ENCODE data around the gene SCAF4. TPM values are rescaled to one million over a fixed set of nuclear protein-coding genes. Genes with fewer than 3 reads are reported as not detected.

Gene SCAF4
- total RNA-seq, 1 experiment from 2014 or later = 31.2 TPM

DNA sequence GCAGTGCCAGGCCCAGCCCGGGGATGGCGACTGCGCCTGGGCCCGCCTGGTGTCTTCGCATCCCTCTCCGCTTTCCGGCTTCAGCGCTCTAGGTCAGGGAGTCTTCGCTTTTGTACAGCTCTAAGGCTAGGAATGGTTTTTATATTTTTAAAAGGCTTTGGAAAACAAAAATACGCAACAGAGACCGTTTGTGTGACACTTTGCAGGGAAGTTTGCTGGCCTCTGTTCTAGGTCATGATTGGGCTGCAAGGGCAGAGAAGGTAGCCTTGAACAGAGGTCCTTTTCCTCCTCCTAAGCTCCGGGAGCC, 71.7 kb downstream of the SCAF4 start:
- H3K4me1 Mint-ChIP-seq (ENCODE audit: low read depth, unreplicated experiment) = peaks cover 18% of the 10 kb centered on the region
- CTCF ChIA-PET = no interaction called here
- H3K27ac Mint-ChIP-seq (ENCODE audit: unreplicated experiment) = no peak overlapping the region
- H3K36me3 Mint-ChIP-seq (ENCODE audit: insufficient read depth, unreplicated experiment) = peaks cover 43% of the 10 kb centered on the region
- no peaks in the 10 kb centered on the region for H3K9me3 Mint-ChIP-seq (ENCODE audit: low read depth, unreplicated experiment)
- H3K27me3 Mint-ChIP-seq (ENCODE audit: unreplicated experiment) = no peaks in the 10 kb centered on the region
- TF ChIP-seq CTCF (IDR thresholded peaks at IDR 0.05; ENCODE audit: unreplicated experiment) = no peak
- peak overlapping the region; percentile 87 for H3K4me3 Mint-ChIP-seq (ENCODE audit: low read depth, unreplicated experiment)
- intact Hi-C loops (cut with micrococcal nuclease; ENCODE audit: unreplicated experiment) = no loop called here
- DNase-seq = no peak
- BruUV-seq (replicated peaks) = no TSS peak

GRCh38 chr21:31659536-31660258, 72.2 kb downstream of the SCAF4 start, which contains the start of gene SOD1:
Gene SOD1 (plus strand): TSS chr21:31659693. CDS start chr21:31659770, 77 bp downstream.
- H3K27ac Mint-ChIP-seq (ENCODE audit: unreplicated experiment) = peak within 1 kb of the TSS; percentile 89
- H3K4me1 Mint-ChIP-seq (ENCODE audit: low read depth, unreplicated experiment) = peaks cover 18% of the 10 kb centered on the region
- no peak for TF ChIP-seq CTCF (IDR thresholded peaks at IDR 0.05; ENCODE audit: unreplicated experiment)
- intact Hi-C loops (cut with micrococcal nuclease; ENCODE audit: unreplicated experiment) = no loop called here
- peak within 1 kb of the TSS; percentile 87 for H3K4me3 Mint-ChIP-seq (ENCODE audit: low read depth, unreplicated experiment)
- DNase-seq = peak; percentile 92
- CTCF ChIA-PET = no interaction called here
- H3K9me3 Mint-ChIP-seq (ENCODE audit: low read depth, unreplicated experiment) = no peaks in the 10 kb centered on the region
- no TSS peak for BruUV-seq (replicated peaks)
- H3K36me3 Mint-ChIP-seq (ENCODE audit: insufficient read depth, unreplicated experiment) = peaks cover 40% of the 10 kb centered on the region
- no peaks in the 10 kb centered on the region for H3K27me3 Mint-ChIP-seq (ENCODE audit: unreplicated experiment)

DNA sequence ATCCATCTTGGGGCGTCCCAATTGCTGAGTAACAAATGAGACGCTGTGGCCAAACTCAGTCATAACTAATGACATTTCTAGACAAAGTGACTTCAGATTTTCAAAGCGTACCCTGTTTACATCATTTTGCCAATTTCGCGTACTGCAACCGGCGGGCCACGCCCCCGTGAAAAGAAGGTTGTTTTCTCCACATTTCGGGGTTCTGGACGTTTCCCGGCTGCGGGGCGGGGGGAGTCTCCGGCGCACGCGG, 72.7 kb downstream of the SCAF4 start:
- H3K36me3 Mint-ChIP-seq (ENCODE audit: insufficient read depth, unreplicated experiment) = peaks cover 35% of the 10 kb centered on the region
- CTCF ChIA-PET = no interaction called here
- no peak for TF ChIP-seq CTCF (IDR thresholded peaks at IDR 0.05; ENCODE audit: unreplicated experiment)
- peaks cover 18% of the 10 kb centered on the region for H3K4me1 Mint-ChIP-seq (ENCODE audit: low read depth, unreplicated experiment)
- no peaks in the 10 kb centered on the region for H3K27me3 Mint-ChIP-seq (ENCODE audit: unreplicated experiment)
- no TSS peak for BruUV-seq (replicated peaks)
- DNase-seq = no peak
- H3K27ac Mint-ChIP-seq (ENCODE audit: unreplicated experiment) = peak overlapping the region; percentile 89
- intact Hi-C loops (cut with micrococcal nuclease; ENCODE audit: unreplicated experiment) = no loop called here
- H3K4me3 Mint-ChIP-seq (ENCODE audit: low read depth, unreplicated experiment) = peak overlapping the region; percentile 87
- no peaks in the 10 kb centered on the region for H3K9me3 Mint-ChIP-seq (ENCODE audit: low read depth, unreplicated experiment)

- H3K27ac Mint-ChIP-seq (ENCODE audit: unreplicated experiment) = no peak overlapping the region
- no TSS peak for BruUV-seq (replicated peaks)
- peaks cover 33% of the 10 kb centered on the region for H3K36me3 Mint-ChIP-seq (ENCODE audit: insufficient read depth, unreplicated experiment)
- intact Hi-C loops (cut with micrococcal nuclease; ENCODE audit: unreplicated experiment) = no loop called here
- no peaks in the 10 kb centered on the region for H3K9me3 Mint-ChIP-seq (ENCODE audit: low read depth, unreplicated experiment)
- peaks cover 18% of the 10 kb centered on the region for H3K4me1 Mint-ChIP-seq (ENCODE audit: low read depth, unreplicated experiment)
- H3K27me3 Mint-ChIP-seq (ENCODE audit: unreplicated experiment) = no peaks in the 10 kb centered on the region
- CTCF ChIA-PET = no interaction called here
- DNase-seq = no peak
- TF ChIP-seq CTCF (IDR thresholded peaks at IDR 0.05; ENCODE audit: unreplicated experiment) = no peak
- no peak overlapping the region for H3K4me3 Mint-ChIP-seq (ENCODE audit: low read depth, unreplicated experiment)
These were observed 73.9 kb downstream of the SCAF4 start for GRCh38 chr21:31658053-31658452.
